Measurements from ENCODE around the gene CENPVL1. TPM values are rescaled to one million over a fixed set of nuclear protein-coding genes. Genes with fewer than 3 reads are reported as not detected.

CENPVL1 gene
- total RNA-seq, 1 experiment from 2014 or later: 1.5 TPM

DNA sequence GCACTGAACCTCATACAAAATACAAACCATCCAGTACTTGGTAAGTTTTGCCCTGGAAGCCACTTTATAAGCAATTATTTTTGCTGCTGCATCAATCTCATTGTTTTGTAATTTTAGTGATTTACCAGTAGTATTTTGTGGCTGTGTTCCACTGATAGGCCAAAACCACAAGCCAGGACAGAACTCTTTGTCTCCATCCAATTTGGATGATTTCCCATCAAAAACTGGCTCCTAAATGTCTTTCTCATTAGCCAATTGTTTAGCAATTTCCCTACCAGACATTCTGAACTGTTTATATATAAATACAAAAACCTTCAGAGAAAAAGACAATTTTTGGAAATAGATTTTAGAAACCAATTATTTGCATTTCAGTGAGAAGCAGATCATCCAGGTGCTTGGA, 37.4 kb downstream of the CENPVL1 start:
- TF ChIP-seq EZH2 (IDR thresholded peaks at IDR 0.05; ENCODE audit: borderline replicate concordance, low read depth, low read length, poor library complexity, severe bottlenecking): no peak
- TF ChIP-seq, protein P1, sequence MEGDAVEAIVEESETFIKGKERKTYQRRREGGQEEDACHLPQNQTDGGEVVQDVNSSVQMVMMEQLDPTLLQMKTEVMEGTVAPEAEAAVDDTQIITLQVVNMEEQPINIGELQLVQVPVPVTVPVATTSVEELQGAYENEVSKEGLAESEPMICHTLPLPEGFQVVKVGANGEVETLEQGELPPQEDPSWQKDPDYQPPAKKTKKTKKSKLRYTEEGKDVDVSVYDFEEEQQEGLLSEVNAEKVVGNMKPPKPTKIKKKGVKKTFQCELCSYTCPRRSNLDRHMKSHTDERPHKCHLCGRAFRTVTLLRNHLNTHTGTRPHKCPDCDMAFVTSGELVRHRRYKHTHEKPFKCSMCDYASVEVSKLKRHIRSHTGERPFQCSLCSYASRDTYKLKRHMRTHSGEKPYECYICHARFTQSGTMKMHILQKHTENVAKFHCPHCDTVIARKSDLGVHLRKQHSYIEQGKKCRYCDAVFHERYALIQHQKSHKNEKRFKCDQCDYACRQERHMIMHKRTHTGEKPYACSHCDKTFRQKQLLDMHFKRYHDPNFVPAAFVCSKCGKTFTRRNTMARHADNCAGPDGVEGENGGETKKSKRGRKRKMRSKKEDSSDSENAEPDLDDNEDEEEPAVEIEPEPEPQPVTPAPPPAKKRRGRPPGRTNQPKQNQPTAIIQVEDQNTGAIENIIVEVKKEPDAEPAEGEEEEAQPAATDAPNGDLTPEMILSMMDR (conservative IDR thresholded peaks at IDR 0.05; ENCODE audit: low read depth, low read length): no peak
- Histone ChIP-seq H3K27me3 (replicated peaks; ENCODE audit: insufficient read depth, low read depth, low read length, poor library complexity) (no peaks in the 10 kb centered on the region), H3K27ac (ENCODE audit: low read depth, low read length, poor library complexity, severe bottlenecking) (no peak overlapping the region), H3K36me3 (ENCODE audit: insufficient read depth, low read length, poor library complexity, severe bottlenecking) (no peaks in the 10 kb centered on the region), H3K9me3 (ENCODE audit: low read depth, low read length, poor library complexity, severe bottlenecking) (no peaks in the 10 kb centered on the region), H3K4me3 (ENCODE audit: low read depth, low read length, poor library complexity, severe bottlenecking) (no peak overlapping the region), H3K4me1 (ENCODE audit: insufficient read depth, low read length, poor library complexity, severe bottlenecking) (no peaks in the 10 kb centered on the region)
- POLR2A ChIA-PET (ENCODE audit: low non-redundant PET): no interaction called here
- CTCF ChIA-PET: no interaction called here
- DNase-seq (ENCODE audit: low spot score): no peak
- intact Hi-C loops (cut with micrococcal nuclease; ENCODE audit: unreplicated experiment): no loop called here
- BruUV-seq (replicated peaks): no TSS peak

DNA sequence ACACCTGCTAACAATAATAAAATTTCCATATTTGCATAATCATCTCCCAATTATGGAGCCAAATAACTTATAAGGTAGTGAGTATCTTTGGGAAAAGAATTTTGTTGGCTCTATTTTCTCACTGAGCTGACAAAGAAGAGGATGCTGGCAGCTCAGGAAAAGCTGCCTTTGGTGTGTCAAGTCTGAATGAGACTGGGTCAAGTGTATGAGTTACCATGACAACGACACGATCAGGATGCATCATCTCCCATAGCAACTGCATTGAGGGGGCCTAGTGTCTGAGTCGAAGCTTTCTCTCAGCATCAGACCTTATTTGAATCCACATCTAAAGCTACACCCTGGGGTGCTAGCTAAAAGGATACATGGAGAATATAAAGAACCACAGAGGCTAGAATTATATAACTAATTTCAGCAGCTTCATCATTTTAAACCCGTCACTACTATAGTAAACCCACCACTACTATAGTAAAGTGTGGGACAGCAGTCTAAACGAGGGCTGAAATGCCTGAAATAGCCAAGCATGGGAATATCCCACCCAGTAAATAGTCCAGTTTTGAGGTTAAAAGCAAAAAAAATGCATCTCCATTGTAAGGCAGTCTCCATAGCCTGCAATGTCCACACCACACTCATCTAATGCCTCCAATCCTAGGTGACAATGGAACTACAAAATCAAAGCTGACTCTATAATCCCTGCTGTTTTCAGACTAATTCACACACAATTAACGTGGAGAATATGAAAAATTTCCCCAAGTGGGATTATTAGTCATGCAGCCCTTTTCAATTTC, 48.9 kb downstream of the CENPVL1 start:
- H3K27me3 ChIP-seq (replicated peaks; ENCODE audit: insufficient read depth, low read depth, low read length, poor library complexity): peaks cover 19% of the 10 kb centered on the region
- no peak for DNase-seq (ENCODE audit: low spot score)
- no peaks in the 10 kb centered on the region for H3K9me3 ChIP-seq (ENCODE audit: low read depth, low read length, poor library complexity, severe bottlenecking)
- no peaks in the 10 kb centered on the region for H3K36me3 ChIP-seq (ENCODE audit: insufficient read depth, low read length, poor library complexity, severe bottlenecking)
- intact Hi-C loops (cut with micrococcal nuclease; ENCODE audit: unreplicated experiment): no loop called here
- ChIA-PET CTCF (no interaction called here), POLR2A (ENCODE audit: low non-redundant PET) (no interaction called here)
- no peaks in the 10 kb centered on the region for H3K4me1 ChIP-seq (ENCODE audit: insufficient read depth, low read length, poor library complexity, severe bottlenecking)
- H3K4me3 ChIP-seq (ENCODE audit: low read depth, low read length, poor library complexity, severe bottlenecking): no peak overlapping the region
- no peak for TF ChIP-seq EZH2 (IDR thresholded peaks at IDR 0.05; ENCODE audit: borderline replicate concordance, low read depth, low read length, poor library complexity, severe bottlenecking)
- TF ChIP-seq, protein P1 (conservative IDR thresholded peaks at IDR 0.05; ENCODE audit: low read depth, low read length): no peak
- H3K27ac ChIP-seq (ENCODE audit: low read depth, low read length, poor library complexity, severe bottlenecking): no peak overlapping the region
- BruUV-seq (replicated peaks): no TSS peak

DNA sequence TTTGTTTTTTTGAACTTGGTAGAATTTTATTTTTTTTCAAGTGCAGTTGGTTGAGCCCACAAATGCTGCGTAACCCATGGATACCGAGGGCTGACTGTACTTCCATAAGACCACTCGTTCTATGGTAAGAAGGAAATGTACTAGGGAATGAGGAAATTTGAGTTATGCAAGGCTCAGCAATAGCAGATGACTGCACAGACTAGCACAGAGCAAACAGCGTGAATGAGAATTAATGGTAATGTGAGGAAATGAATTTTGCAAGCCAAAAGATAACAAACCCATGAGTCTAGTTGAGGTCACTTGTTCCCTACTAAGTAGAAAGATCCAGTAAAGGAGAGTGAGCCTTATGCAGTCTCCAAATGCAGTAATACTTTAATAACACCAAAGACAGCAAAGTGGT, 50.3 kb downstream of the CENPVL1 start:
- intact Hi-C loops (cut with micrococcal nuclease; ENCODE audit: unreplicated experiment): no loop called here
- no TSS peak for BruUV-seq (replicated peaks)
- Histone ChIP-seq H3K36me3 (ENCODE audit: insufficient read depth, low read length, poor library complexity, severe bottlenecking) (no peaks in the 10 kb centered on the region), H3K4me3 (ENCODE audit: low read depth, low read length, poor library complexity, severe bottlenecking) (no peak overlapping the region), H3K27ac (ENCODE audit: low read depth, low read length, poor library complexity, severe bottlenecking) (no peak overlapping the region), H3K9me3 (ENCODE audit: low read depth, low read length, poor library complexity, severe bottlenecking) (no peaks in the 10 kb centered on the region), H3K4me1 (ENCODE audit: insufficient read depth, low read length, poor library complexity, severe bottlenecking) (no peaks in the 10 kb centered on the region), H3K27me3 (replicated peaks; ENCODE audit: insufficient read depth, low read depth, low read length, poor library complexity) (peaks cover 20% of the 10 kb centered on the region)
- TF ChIP-seq, protein P1 (conservative IDR thresholded peaks at IDR 0.05; ENCODE audit: low read depth, low read length): no peak
- TF ChIP-seq EZH2 (IDR thresholded peaks at IDR 0.05; ENCODE audit: borderline replicate concordance, low read depth, low read length, poor library complexity, severe bottlenecking): no peak
- no peak for DNase-seq (ENCODE audit: low spot score)
- ChIA-PET POLR2A (ENCODE audit: low non-redundant PET) (no interaction called here), CTCF (no interaction called here)

Other genes with a start within 250 kb of the CENPVL1 start
- gene NUDT11, start 213.9 kb upstream of the CENPVL1 start, total RNA-seq (2021): 44.6 and 52.4 TPM in 2 replicates
- gene CENPVL3, start 91.6 kb upstream of the CENPVL1 start, total RNA-seq (2021): 20.8 and 21.7 TPM in 2 replicates
- gene CENPVL2, start 27.7 kb upstream of the CENPVL1 start, total RNA-seq (2021): 1.5 and 1.7 TPM in 2 replicates
- 14.1 and 14.4 TPM in 2 replicates for gene GSPT2, start 32.9 kb downstream of the CENPVL1 start, total RNA-seq (2021)
- 283 and 323 TPM in 2 replicates for gene MAGED1, start 183.1 kb downstream of the CENPVL1 start, total RNA-seq (2021)

Measured in A673 (cell line).